Measurements from ENCODE around the gene SDF2L1.
A peak's percentile ranks its signal among the peaks of the same experiment; 100 is the strongest.
"Not testable (repeated sequence)": the region's sequence is repeated elsewhere in the genome, so short reads cannot be mapped to it uniquely, and the experiment has no call there.

Gene SDF2L1

GRCh38 chr22:21626735-21627469 is 15.2 kb upstream of the SDF2L1 start:
- Mint-ChIP-seq H3K4me1 (peaks cover 26% of the 10 kb centered on the region), H3K36me3 (peaks cover 11% of the 10 kb centered on the region), H3K9me3 (no peaks in the 10 kb centered on the region), H3K4me3 (peak overlapping the region; percentile 32), H3K27me3 (no peaks in the 10 kb centered on the region), H3K27ac (peak overlapping the region; percentile 53)
- no peak for ATAC-seq (ENCODE audit: low read depth)
- no peak for DNase-seq (ENCODE audit: low spot score in 2 of 2)

DNA sequence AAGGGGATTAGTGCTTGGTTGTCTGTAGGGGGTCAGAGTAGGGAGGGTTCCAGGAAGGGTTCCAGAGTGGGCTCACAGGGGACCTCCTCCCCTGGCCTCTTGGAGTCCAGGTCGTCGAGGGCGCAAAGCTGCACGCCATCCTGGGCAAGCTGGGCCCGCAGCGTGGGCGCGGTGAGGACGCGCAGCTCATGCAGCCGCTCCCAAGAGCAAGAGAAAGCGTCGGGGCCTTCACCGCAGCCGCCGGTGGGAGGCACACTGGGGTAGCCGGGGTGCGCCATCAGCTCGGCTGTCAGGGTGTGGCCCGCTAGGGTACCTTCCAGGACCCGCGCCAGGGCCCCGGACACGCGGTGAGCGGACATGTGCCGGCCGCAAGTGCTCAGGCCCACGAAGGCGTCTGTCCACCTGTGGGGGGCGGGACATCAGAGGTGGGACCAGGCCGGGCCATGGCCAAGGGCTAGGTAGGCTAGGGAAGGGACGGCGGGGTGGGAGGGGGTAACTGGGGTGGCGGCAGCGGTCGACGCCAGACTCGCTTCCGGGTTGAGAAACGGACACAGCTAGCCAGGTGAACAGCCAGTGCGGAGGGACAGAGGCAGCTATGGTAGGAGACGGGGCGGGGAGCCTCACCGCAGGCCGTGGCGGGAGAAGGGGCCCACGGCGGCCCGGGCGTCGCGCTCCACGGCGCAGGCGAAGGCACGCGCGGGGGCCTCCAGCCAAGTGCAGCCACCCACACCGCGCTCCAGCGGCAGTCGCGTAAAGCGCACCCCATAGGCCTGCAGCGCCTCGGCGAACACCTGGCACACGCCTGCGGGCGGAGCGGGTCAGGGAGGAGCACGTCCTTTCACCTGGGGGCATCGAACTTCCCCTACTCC is 13.5 kb upstream of the SDF2L1 start:
- peaks cover 30% of the 10 kb centered on the region for H3K4me1 Mint-ChIP-seq
- no peaks in the 10 kb centered on the region for H3K9me3 Mint-ChIP-seq

GRCh38 chr22:21629255-21630149 is 12.6 kb upstream of the SDF2L1 start, which contains the start of gene YDJC:
Gene YDJC (minus strand): TSS chr22:21630022. CDS start chr22:21630014, 8 bp downstream.
- DNase-seq (ENCODE audit: low spot score in 2 of 2) (peak; percentile 96 to 97), ATAC-seq (ENCODE audit: low read depth) (peak; percentile 78)
- Mint-ChIP-seq H3K27me3 (no peaks in the 10 kb centered on the region), H3K4me3 (peak within 1 kb of the TSS; percentile 91), H3K27ac (peak within 1 kb of the TSS; percentile 86), H3K36me3 (peaks cover 9% of the 10 kb centered on the region), H3K9me3 (no peaks in the 10 kb centered on the region), H3K4me1 (peaks cover 30% of the 10 kb centered on the region)

More for the DNA sequence above, 13.5 kb upstream of the SDF2L1 start:
- DNase-seq (ENCODE audit: low spot score in 2 of 2) (no peak), ATAC-seq (ENCODE audit: low read depth) (peak; percentile 42)
- Mint-ChIP-seq H3K36me3 (peaks cover 9% of the 10 kb centered on the region), H3K27me3 (no peaks in the 10 kb centered on the region), H3K4me3 (peak overlapping the region; percentile 91), H3K27ac (peak overlapping the region; percentile 86)

- no peak for DNase-seq (ENCODE audit: low spot score in 2 of 2)
- Mint-ChIP-seq H3K4me3 (no peak overlapping the region), H3K9me3 (no peaks in the 10 kb centered on the region), H3K36me3 (peaks cover 9% of the 10 kb centered on the region), H3K27ac (no peak overlapping the region), H3K4me1 (peaks cover 24% of the 10 kb centered on the region), H3K27me3 (no peaks in the 10 kb centered on the region)
- ATAC-seq (ENCODE audit: low read depth), result no peak
These were observed 11.1 kb upstream of the SDF2L1 start for GRCh38 chr22:21631025-21631424.

DNA sequence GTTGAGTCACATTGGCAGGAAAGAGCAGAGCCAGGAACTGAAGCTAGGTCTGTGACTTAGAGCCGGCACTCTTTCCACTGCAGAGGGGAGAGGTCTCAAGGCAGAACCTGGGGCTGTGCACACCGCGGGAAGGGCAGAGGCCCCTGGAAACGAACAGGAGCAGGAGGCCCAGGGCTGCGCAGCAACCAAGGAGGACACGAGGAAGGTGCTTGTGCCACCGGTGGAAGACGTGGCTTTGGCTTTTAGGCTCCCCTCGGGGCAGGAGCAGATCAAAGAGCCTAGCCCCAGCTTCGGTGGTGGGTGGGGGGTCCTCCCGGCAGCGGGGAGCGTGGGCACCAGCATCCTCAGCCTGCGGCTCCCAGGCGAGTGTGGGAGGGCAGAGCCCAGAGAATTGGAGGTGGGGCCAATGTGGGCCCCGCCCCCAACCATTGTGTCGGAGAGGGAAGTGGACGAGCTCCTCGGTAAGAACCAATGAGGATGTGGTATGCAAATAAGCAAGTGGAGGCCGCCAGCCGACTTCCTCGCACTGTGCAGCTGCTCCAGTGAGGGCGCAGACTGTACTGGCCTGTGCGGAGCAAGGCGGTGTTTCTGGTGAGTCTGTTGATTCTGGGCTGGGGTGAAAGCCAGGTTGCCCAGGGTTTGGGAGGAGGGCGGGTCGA is 9.7 kb upstream of the SDF2L1 start, which contains the start of gene CCDC116:
Gene CCDC116 (plus strand): TSS at position 524 of the 659 bp plus-strand sequence. CDS start 422 bp downstream, outside the sequence.
- no peaks in the 10 kb centered on the region for H3K9me3 Mint-ChIP-seq
- no peaks in the 10 kb centered on the region for H3K27me3 Mint-ChIP-seq
- H3K4me3 Mint-ChIP-seq, result no peak within 1 kb of the TSS
- DNase-seq (ENCODE audit: low spot score in 2 of 2), result peak in 1 of 2 donors; percentile 28
- peak; percentile 17 for ATAC-seq (ENCODE audit: low read depth)
- H3K27ac Mint-ChIP-seq, result no peak within 1 kb of the TSS
- peaks cover 20% of the 10 kb centered on the region for H3K4me1 Mint-ChIP-seq
- peaks cover 7% of the 10 kb centered on the region for H3K36me3 Mint-ChIP-seq

DNA sequence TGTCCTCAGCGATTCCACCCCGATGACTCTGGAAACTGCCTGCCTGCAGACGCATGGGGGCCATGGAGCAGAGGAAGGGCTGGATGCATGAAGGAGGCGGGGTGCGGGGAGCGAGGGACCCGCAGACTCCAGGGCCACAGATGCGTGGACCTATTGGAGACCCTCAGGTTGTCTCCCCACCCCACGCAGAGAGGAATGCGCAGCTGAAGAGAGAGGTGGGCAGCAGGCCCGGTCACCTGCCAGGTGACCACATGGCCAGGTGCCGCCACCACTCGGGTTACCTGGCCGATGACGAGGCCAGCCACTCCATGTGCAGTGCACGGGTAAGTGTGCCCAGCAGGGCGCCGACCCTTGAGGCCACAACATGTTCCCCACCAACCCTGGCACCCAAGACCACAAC is 9.2 kb upstream of the SDF2L1 start:
- no peaks in the 10 kb centered on the region for H3K9me3 Mint-ChIP-seq
- no peak overlapping the region for H3K27ac Mint-ChIP-seq
- H3K4me3 Mint-ChIP-seq, result no peak overlapping the region
- peaks cover 7% of the 10 kb centered on the region for H3K36me3 Mint-ChIP-seq
- no peaks in the 10 kb centered on the region for H3K27me3 Mint-ChIP-seq
- DNase-seq (ENCODE audit: low spot score in 2 of 2), result no peak
- H3K4me1 Mint-ChIP-seq, result peaks cover 20% of the 10 kb centered on the region
- no peak for ATAC-seq (ENCODE audit: low read depth)

DNA sequence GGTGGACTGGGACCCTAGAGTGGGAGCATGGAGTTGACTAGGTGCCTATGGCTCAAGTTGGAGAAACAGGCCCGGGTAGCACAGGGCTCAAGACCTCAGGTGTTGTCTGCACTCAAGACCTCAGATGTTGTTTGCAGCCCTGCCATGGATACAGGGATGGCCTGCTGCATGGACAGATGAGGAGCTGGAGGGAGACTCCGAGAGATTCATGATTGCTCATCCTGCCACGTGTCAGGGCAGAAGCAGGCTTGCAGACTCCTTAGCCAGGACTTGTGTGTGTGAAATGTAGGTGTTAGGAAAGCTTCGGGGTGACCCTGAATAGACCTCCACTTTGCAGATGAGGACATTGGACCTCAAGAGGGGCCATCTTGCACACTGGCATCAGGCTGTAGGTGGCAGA is 8.6 kb upstream of the SDF2L1 start:
- no peaks in the 10 kb centered on the region for H3K27me3 Mint-ChIP-seq
- H3K27ac Mint-ChIP-seq, result no peak overlapping the region
- H3K4me1 Mint-ChIP-seq, result peaks cover 15% of the 10 kb centered on the region
- no peak for DNase-seq (ENCODE audit: low spot score in 2 of 2)
- no peaks in the 10 kb centered on the region for H3K9me3 Mint-ChIP-seq
- peaks cover 2% of the 10 kb centered on the region for H3K36me3 Mint-ChIP-seq
- no peak for ATAC-seq (ENCODE audit: low read depth)
- no peak overlapping the region for H3K4me3 Mint-ChIP-seq

GRCh38 chr22:21634081-21634480 is 8.0 kb upstream of the SDF2L1 start:
- no peaks in the 10 kb centered on the region for H3K27me3 Mint-ChIP-seq
- no peaks in the 10 kb centered on the region for H3K9me3 Mint-ChIP-seq
- ATAC-seq (ENCODE audit: low read depth) (no peak), DNase-seq (ENCODE audit: low spot score in 2 of 2) (no peak)
- peaks cover 2% of the 10 kb centered on the region for H3K36me3 Mint-ChIP-seq
- H3K4me3 Mint-ChIP-seq, result no peak overlapping the region
- H3K4me1 Mint-ChIP-seq, result peaks cover 14% of the 10 kb centered on the region
- no peak overlapping the region for H3K27ac Mint-ChIP-seq

DNA sequence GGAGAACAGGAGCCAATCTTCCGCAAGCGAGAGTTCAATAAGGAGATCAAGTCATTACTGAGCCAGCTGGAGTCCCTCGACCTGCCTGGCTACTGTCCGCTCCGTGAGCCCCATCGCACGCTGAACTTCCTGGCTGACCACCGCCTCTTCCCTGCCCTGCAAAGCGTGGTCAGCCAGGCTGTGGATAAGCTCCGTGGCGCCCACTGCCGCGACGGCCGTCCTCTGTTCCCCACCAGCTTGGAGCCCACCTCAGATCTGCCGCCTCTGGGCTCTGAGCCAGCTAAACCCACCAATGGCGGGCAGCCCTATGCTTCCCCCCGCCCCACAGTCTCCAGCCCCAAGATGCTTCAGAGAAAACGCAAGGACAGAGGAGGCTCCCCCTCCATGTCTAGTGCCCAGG is 7.3 kb upstream of the SDF2L1 start:
- Mint-ChIP-seq H3K27ac (no peak overlapping the region), H3K9me3 (no peaks in the 10 kb centered on the region), H3K36me3 (no peaks in the 10 kb centered on the region), H3K27me3 (no peaks in the 10 kb centered on the region), H3K4me1 (peaks cover 13% of the 10 kb centered on the region), H3K4me3 (no peak overlapping the region)
- no peak for DNase-seq (ENCODE audit: low spot score in 2 of 2)
- ATAC-seq (ENCODE audit: low read depth), result no peak

DNA sequence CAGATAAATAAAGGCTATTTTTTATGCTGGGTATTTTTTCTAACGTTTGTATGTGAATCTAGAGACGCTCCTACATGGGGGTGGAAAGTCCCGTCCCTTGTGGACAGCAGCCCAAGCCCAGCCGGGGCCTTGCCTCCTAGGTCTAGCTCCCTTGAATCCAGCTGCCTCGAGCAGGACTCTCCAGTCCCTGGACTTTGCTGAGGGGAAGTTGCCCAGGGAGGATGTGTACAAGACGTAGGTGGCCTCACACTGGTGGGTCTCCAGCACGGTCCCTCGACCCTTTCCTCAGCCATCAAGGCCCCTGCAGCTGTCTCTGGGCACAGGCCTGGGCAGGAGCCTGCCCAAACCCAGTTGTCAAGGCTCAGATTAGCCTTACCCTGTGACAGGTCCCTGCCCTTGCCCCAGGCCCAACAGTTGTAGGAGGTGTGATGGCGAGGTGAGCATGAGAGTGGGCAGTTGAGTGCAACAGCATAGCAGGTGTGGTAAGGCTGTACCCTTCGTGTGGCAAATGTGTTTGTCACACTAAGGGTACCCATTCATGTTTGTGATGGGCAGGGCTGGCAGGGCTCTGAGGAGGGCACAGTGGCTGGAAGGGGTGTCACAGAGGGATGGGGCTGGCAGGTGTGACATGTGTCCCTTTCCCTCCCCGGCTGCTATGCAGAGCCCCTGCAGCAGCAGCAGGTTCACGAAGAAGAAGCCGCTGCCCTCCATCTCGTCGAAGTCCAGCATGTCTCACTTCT is 6.2 kb upstream of the SDF2L1 start:
- no peak overlapping the region for H3K4me3 Mint-ChIP-seq
- ATAC-seq (ENCODE audit: low read depth) (no peak), DNase-seq (ENCODE audit: low spot score in 2 of 2) (no peak)
- H3K4me1 Mint-ChIP-seq, result peaks cover 12% of the 10 kb centered on the region
- no peaks in the 10 kb centered on the region for H3K27me3 Mint-ChIP-seq
- no peak overlapping the region for H3K27ac Mint-ChIP-seq
- H3K9me3 Mint-ChIP-seq, result no peaks in the 10 kb centered on the region
- H3K36me3 Mint-ChIP-seq, result no peaks in the 10 kb centered on the region

- DNase-seq (ENCODE audit: low spot score in 2 of 2), result no peak
- Mint-ChIP-seq H3K27me3 (no peaks in the 10 kb centered on the region), H3K4me1 (peaks cover 9% of the 10 kb centered on the region), H3K4me3 (no peak overlapping the region), H3K36me3 (no peaks in the 10 kb centered on the region), H3K9me3 (no peaks in the 10 kb centered on the region), H3K27ac (no peak overlapping the region)
- ATAC-seq (ENCODE audit: low read depth), result no peak
These were observed 5.4 kb upstream of the SDF2L1 start for GRCh38 chr22:21636629-21637218.

GRCh38 chr22:21637450-21637849 is 4.7 kb upstream of the SDF2L1 start:
- not testable (repeated sequence) for DNase-seq (ENCODE audit: low spot score in 2 of 2); H3K9me3 Mint-ChIP-seq; ATAC-seq (ENCODE audit: low read depth); H3K36me3 Mint-ChIP-seq; H3K4me3 Mint-ChIP-seq; H3K4me1 Mint-ChIP-seq; H3K27me3 Mint-ChIP-seq; H3K27ac Mint-ChIP-seq

Measured in memory B cell (primary cell).